ENCODE data around the gene PEX1. TPM values are rescaled to one million over a fixed set of nuclear protein-coding genes. Genes with fewer than 3 reads are reported as not detected.

The PEX1 gene
- total and polyA plus RNA-seq, 2 of the 13 experiments (the other 11 are each of a cell fraction or from before 2014, with no cell fraction given) = 16.6 to 22.4 TPM

GRCh38 chr7:92528188-92528957 is at the start of gene PEX1, which contains the start of gene RBM48 (continued):
- TF ChIP-seq HMGXB3 (CRISPR knock-in tag; IDR thresholded peaks at IDR 0.05; ENCODE audit: borderline replicate concordance) = peak; percentile 96
- TF ChIP-seq, protein P1, sequence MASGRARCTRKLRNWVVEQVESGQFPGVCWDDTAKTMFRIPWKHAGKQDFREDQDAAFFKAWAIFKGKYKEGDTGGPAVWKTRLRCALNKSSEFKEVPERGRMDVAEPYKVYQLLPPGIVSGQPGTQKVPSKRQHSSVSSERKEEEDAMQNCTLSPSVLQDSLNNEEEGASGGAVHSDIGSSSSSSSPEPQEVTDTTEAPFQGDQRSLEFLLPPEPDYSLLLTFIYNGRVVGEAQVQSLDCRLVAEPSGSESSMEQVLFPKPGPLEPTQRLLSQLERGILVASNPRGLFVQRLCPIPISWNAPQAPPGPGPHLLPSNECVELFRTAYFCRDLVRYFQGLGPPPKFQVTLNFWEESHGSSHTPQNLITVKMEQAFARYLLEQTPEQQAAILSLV (CRISPR knock-in tag; IDR thresholded peaks at IDR 0.05; ENCODE audit: borderline replicate concordance) = peak; percentile 50; the same call in 1 of the 2 replicates
- TF ChIP-seq TAF15 (IDR thresholded peaks at IDR 0.05; ENCODE audit: low read depth, low read length, poor library complexity, severe bottlenecking) = peak; percentile 69
- no peak for TF ChIP-seq ZNF207 (IDR thresholded peaks at IDR 0.05; ENCODE audit: borderline replicate concordance)
- TF ChIP-seq GTF3A (CRISPR knock-in tag; conservative IDR thresholded peaks at IDR 0.05) = no peak
- TF ChIP-seq, protein P2, sequence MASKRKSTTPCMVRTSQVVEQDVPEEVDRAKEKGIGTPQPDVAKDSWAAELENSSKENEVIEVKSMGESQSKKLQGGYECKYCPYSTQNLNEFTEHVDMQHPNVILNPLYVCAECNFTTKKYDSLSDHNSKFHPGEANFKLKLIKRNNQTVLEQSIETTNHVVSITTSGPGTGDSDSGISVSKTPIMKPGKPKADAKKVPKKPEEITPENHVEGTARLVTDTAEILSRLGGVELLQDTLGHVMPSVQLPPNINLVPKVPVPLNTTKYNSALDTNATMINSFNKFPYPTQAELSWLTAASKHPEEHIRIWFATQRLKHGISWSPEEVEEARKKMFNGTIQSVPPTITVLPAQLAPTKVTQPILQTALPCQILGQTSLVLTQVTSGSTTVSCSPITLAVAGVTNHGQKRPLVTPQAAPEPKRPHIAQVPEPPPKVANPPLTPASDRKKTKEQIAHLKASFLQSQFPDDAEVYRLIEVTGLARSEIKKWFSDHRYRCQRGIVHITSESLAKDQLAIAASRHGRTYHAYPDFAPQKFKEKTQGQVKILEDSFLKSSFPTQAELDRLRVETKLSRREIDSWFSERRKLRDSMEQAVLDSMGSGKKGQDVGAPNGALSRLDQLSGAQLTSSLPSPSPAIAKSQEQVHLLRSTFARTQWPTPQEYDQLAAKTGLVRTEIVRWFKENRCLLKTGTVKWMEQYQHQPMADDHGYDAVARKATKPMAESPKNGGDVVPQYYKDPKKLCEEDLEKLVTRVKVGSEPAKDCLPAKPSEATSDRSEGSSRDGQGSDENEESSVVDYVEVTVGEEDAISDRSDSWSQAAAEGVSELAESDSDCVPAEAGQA (IDR thresholded peaks at IDR 0.05; ENCODE audit: low read depth) = peak; percentile 82
- TF ChIP-seq, protein P2 (CRISPR knock-in tag; IDR thresholded peaks at IDR 0.05; ENCODE audit: borderline replicate concordance) = no peak
- TF ChIP-seq ZNF282 (IDR thresholded peaks at IDR 0.05; ENCODE audit: partially characterized antibody) = no peak
- no peak for TF ChIP-seq HNRNPH1 (optimal IDR thresholded peaks at IDR 0.05; ENCODE audit: low read depth, low read length)
- TF ChIP-seq ZNF816 (CRISPR knock-in tag; IDR thresholded peaks at IDR 0.05; ENCODE audit: borderline replicate concordance) = no peak
- TF ChIP-seq POLR2AphosphoS2 (IDR thresholded peaks at IDR 0.05; ENCODE audit: low read depth, low read length) = no peak
- TF ChIP-seq, protein P3, sequence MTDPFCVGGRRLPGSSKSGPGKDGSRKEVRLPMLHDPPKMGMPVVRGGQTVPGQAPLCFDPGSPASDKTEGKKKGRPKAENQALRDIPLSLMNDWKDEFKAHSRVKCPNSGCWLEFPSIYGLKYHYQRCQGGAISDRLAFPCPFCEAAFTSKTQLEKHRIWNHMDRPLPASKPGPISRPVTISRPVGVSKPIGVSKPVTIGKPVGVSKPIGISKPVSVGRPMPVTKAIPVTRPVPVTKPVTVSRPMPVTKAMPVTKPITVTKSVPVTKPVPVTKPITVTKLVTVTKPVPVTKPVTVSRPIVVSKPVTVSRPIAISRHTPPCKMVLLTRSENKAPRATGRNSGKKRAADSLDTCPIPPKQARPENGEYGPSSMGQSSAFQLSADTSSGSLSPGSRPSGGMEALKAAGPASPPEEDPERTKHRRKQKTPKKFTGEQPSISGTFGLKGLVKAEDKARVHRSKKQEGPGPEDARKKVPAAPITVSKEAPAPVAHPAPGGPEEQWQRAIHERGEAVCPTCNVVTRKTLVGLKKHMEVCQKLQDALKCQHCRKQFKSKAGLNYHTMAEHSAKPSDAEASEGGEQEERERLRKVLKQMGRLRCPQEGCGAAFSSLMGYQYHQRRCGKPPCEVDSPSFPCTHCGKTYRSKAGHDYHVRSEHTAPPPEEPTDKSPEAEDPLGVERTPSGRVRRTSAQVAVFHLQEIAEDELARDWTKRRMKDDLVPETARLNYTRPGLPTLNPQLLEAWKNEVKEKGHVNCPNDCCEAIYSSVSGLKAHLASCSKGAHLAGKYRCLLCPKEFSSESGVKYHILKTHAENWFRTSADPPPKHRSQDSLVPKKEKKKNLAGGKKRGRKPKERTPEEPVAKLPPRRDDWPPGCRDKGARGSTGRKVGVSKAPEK (CRISPR knock-in tag; IDR thresholded peaks at IDR 0.05; ENCODE audit: borderline replicate concordance) = no peak
- TF ChIP-seq SP1 (IDR thresholded peaks at IDR 0.05) = no peak
- TF ChIP-seq SP1 (CRISPR knock-in tag; IDR thresholded peaks at IDR 0.05) = peak; percentile 88
- TF ChIP-seq KDM3A (CRISPR knock-in tag; IDR thresholded peaks at IDR 0.05; ENCODE audit: low read depth) = peak; percentile 56; the same call in 1 of the 2 replicates
